Epithelial cell of proximal tubule (primary cell): Measurements from ENCODE around the gene ACAA1. TPM values are rescaled to one million over a fixed set of nuclear protein-coding genes. Genes with fewer than 3 reads are reported as not detected.

Experiments
- DNase-seq: peaks from one replicate; pipeline ENCODE4 v3.0.0-alpha.2; 2011; ENCODE audit warnings: low read depth
- H3K4me3 ChIP-seq: 2 replicates; pipeline ENCODE4 v1.5.1; 2011; ENCODE audit warnings: low read depth, mild to moderate bottlenecking, low read length
- total RNA-seq: library from RNA; depleted of rRNA; stranded (reverse); fragments of >200 nt; gene quantifications from 2 replicates; pipeline ENCODE4 v1.2.3, GENCODE V29; 2015
- TF ChIP-seq, protein P1 (sequence below): conservative IDR thresholded peaks from 2 replicates; pipeline ENCODE4 v1.5.1; 2012; ENCODE audit warnings: low read depth, mild to moderate bottlenecking, low read length

Gene ACAA1
- total RNA-seq, 1 donor from 2014 or later: 37.8 TPM

DNA sequence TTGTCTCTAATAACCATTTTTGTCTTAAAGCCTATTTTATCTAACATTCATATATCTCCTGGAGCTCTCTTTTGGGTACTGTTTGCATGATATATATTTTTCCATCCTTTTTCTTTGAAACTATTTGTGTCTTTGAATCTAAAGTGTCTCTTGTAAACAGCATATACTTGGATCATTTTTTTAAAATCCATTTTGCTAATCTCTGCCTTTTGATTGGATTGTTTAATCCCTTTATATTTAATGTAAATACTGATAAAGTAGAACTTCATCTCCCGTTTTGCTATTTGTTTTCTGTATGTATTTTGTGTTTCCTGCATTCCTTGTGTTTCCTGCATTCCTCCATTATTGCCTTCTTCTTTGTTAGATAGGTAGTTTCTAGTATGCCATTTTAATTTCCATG, 31.4 kb downstream of the ACAA1 start:
- TF ChIP-seq, protein P1, sequence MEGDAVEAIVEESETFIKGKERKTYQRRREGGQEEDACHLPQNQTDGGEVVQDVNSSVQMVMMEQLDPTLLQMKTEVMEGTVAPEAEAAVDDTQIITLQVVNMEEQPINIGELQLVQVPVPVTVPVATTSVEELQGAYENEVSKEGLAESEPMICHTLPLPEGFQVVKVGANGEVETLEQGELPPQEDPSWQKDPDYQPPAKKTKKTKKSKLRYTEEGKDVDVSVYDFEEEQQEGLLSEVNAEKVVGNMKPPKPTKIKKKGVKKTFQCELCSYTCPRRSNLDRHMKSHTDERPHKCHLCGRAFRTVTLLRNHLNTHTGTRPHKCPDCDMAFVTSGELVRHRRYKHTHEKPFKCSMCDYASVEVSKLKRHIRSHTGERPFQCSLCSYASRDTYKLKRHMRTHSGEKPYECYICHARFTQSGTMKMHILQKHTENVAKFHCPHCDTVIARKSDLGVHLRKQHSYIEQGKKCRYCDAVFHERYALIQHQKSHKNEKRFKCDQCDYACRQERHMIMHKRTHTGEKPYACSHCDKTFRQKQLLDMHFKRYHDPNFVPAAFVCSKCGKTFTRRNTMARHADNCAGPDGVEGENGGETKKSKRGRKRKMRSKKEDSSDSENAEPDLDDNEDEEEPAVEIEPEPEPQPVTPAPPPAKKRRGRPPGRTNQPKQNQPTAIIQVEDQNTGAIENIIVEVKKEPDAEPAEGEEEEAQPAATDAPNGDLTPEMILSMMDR: no peak
- H3K4me3 ChIP-seq: no peak overlapping the region
- no peak for DNase-seq

DNA sequence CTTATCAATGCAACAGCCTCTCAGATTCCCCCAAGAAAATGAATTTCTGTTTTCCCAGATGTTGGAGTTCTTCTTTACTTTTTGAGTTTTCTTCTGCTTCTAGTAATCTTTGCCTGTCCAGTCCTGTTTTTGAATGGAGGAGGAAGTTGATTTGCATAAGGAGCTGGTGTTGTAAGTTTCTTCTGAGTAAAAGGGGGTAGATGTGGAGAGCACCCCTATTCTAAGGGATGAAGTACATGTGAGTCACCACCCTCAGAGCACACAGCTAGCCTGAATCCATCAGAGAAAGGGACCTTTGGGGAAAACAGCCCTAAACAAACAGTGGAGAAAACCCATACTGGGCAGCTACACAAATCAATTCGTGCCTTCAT, 34.5 kb downstream of the ACAA1 start:
- no peak for DNase-seq
- no peak overlapping the region for H3K4me3 ChIP-seq
- TF ChIP-seq, protein P1: no peak

DNA sequence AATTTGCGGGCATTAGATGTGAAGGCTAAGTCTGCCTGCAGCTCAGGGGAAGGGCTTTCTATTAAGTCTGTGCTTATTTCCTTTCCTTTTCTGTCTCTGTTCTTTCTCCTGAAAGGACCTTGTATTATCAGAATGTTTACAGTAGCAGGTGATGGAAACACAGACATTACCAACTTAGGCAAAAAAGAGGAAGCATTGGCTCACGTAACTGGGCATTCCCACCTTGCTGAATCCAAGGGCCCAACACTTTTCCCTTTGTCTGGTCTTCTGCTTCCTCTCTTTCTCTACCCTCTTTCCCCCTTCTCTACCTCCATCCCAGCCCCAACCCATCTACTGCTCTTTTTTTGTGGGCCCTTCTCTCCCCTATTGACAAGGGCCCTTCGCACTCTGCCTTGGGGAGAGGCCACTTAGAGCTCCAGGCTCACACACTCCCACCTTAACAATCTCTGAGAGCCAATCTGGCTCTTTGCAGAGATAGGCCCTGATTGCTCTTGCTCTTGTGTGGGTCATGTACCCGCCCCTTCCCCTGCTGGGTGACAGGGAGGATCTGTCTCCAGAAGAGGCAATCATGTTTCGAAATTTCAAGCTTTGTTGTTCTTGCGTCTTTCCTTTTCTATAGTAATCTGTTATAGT, 35.0 kb downstream of the ACAA1 start:
- no peak for DNase-seq
- TF ChIP-seq, protein P1: no peak
- no peak overlapping the region for H3K4me3 ChIP-seq

DNA sequence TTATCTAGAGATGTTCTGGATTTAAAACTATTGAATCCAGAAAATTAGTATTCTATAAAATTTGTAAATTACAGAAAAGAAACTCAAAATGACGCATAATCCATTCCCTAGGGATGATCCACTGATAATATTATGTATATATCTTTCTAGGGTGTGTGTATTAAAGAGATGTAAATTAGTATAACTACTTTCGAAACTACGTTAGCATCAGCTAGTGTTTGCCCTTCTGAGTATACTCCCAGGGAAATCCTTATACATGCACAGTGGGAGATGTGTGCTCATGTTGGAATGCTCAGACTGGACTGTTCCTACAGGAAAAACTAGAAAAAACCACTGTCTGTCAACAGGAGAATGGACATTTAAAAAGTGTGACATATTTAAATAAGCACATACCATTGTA, 36.4 kb downstream of the ACAA1 start:
- no peak for DNase-seq
- TF ChIP-seq, protein P1: no peak
- no peak overlapping the region for H3K4me3 ChIP-seq

DNA sequence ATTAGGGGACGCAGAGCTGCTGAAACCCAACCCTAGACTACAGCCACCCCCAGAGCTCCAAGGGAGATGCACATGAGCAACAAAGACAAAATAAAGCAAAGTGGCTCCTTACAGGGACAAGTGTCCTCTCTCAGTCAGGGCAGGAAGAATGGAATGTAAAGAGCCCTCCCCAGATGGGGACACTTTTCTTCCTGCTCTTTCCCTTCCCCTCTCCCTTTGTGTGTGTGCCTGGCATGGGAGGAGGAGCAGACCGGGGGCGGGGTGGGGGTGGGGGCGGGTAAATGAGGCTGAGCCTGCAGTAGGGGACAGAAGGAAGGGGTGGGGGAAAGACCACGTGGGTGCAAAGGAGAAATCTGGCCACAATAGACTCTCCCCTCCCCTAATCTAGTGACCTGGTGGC, 37.4 kb downstream of the ACAA1 start:
- TF ChIP-seq, protein P1: no peak
- no peak overlapping the region for H3K4me3 ChIP-seq
- no peak for DNase-seq

DNA sequence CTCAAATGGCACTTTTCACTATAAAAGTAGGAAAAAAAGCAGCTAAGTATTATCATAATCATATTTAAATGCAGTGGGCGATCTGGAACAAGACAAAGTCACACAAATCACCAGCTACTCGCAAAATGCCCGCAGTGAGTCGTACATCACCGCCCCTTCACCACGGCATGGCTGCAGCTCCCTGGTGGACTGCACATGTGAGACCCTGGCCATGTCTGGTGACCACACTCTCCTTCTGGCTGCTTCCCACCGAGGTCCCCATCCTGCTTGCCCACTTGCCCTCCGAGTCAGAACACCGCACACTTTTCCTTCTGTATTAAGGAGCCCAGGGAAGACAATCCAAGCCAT, 38.6 kb downstream of the ACAA1 start:
- no peak for DNase-seq
- TF ChIP-seq, protein P1: no peak
- no peak overlapping the region for H3K4me3 ChIP-seq

GRCh38 chr3:38097446-38098375, 39.2 kb downstream of the ACAA1 start:
- no peak for DNase-seq
- H3K4me3 ChIP-seq: no peak overlapping the region
- TF ChIP-seq, protein P1: no peak
